Right kidney (tissue), 1 donor: Measurements from ENCODE around the gene PRKAR2B.
"Not testable (repeated sequence)": the region's sequence is repeated elsewhere in the genome, so short reads cannot be mapped to it uniquely, and the experiment has no call there.

Experiments used
- DNase-seq: peaks from one replicate; pipeline ENCODE4 v3.0.0-alpha.2; 2016

PRKAR2B gene

GRCh38 chr7:107025449-107026103 is 18.9 kb upstream of the PRKAR2B start:
- no peak for DNase-seq

GRCh38 chr7:107026166-107026565 is 18.3 kb upstream of the PRKAR2B start:
- DNase-seq: no peak

- DNase-seq: no peak
These were observed 17.3 kb upstream of the PRKAR2B start for GRCh38 chr7:107027208-107027607.

GRCh38 chr7:107029061-107029763 is 15.3 kb upstream of the PRKAR2B start:
- DNase-seq: no peak

GRCh38 chr7:107029764-107030286 is 14.7 kb upstream of the PRKAR2B start:
- DNase-seq: no peak

GRCh38 chr7:107032050-107032449 is 12.5 kb upstream of the PRKAR2B start:
- no peak for DNase-seq

GRCh38 chr7:107032720-107033438 is 11.6 kb upstream of the PRKAR2B start:
- DNase-seq: no peak

- no peak for DNase-seq
These were observed 10.0 kb upstream of the PRKAR2B start for GRCh38 chr7:107034553-107034952.

- DNase-seq: no peak
These were observed 9.1 kb upstream of the PRKAR2B start for GRCh38 chr7:107035446-107035845.

- no peak for DNase-seq
These were observed 8.0 kb upstream of the PRKAR2B start for GRCh38 chr7:107036535-107036934.

GRCh38 chr7:107037717-107038603 is 6.5 kb upstream of the PRKAR2B start:
- DNase-seq: no peak

- DNase-seq: no peak
These were observed 5.2 kb upstream of the PRKAR2B start for GRCh38 chr7:107039199-107039900.

GRCh38 chr7:107041097-107041496 is 3.4 kb upstream of the PRKAR2B start:
- no peak for DNase-seq

- not testable (repeated sequence) for DNase-seq
These were observed 2.7 kb upstream of the PRKAR2B start for GRCh38 chr7:107041764-107042163.

- DNase-seq: not testable (repeated sequence)
These were observed 2.1 kb upstream of the PRKAR2B start for GRCh38 chr7:107042326-107042910.

- DNase-seq: no peak
These were observed 1.0 kb upstream of the PRKAR2B start for GRCh38 chr7:107043491-107043890.

- no peak for DNase-seq
These were observed 571 bp upstream of the PRKAR2B start for GRCh38 chr7:107043921-107044346.

GRCh38 chr7:107045195-107045960 is 873 bp downstream of the PRKAR2B start:
- peak; percentile 56 for DNase-seq

- DNase-seq: peak; percentile 11
These were observed 1.5 kb downstream of the PRKAR2B start for GRCh38 chr7:107045980-107046379.
